ENCODE results near the gene TMEM17. TPM values are rescaled to one million over a fixed set of nuclear protein-coding genes. Genes with fewer than 3 reads are reported as not detected.

TMEM17 gene
- polyA plus RNA-seq, 1 experiment, result 2.5 TPM

DNA sequence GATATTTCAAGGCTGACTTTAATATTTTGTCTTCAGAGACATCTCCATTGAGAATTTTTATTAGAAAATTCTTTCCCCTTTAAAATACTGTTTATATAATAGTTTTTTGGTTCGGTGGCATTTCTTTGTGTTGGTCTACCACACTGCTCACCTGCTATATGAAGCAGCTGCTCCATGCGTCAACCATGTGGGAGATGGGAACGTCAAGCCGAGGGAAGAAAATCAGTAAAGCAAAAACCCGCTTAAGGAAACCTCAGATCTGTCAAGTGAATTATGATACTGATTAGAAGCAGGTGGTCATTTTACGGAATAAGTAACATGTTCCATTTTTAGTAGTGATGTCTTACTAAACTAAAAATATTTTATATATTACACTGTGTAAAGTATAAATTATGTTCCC is 5.6 kb upstream of the TMEM17 start:
- ChIA-PET POLR2A (no interaction called here), CTCF (no interaction called here)
- no peak for DNase-seq (ENCODE audit: low read depth, low spot score)
- Histone ChIP-seq H3K4me3 (ENCODE audit: low read depth, low read length) (no peak overlapping the region), H3K9me3 (ENCODE audit: control insufficient read depth, insufficient read depth, low read length) (no peaks in the 10 kb centered on the region), H3K27me3 (ENCODE audit: control insufficient read depth, insufficient read depth, low read length) (peaks cover 3% of the 10 kb centered on the region), H3K27ac (ENCODE audit: low read depth, low read length) (no peak overlapping the region)
- TF ChIP-seq, protein P1, sequence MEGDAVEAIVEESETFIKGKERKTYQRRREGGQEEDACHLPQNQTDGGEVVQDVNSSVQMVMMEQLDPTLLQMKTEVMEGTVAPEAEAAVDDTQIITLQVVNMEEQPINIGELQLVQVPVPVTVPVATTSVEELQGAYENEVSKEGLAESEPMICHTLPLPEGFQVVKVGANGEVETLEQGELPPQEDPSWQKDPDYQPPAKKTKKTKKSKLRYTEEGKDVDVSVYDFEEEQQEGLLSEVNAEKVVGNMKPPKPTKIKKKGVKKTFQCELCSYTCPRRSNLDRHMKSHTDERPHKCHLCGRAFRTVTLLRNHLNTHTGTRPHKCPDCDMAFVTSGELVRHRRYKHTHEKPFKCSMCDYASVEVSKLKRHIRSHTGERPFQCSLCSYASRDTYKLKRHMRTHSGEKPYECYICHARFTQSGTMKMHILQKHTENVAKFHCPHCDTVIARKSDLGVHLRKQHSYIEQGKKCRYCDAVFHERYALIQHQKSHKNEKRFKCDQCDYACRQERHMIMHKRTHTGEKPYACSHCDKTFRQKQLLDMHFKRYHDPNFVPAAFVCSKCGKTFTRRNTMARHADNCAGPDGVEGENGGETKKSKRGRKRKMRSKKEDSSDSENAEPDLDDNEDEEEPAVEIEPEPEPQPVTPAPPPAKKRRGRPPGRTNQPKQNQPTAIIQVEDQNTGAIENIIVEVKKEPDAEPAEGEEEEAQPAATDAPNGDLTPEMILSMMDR (IDR thresholded peaks at IDR 0.05; ENCODE audit: low read depth, low read length), result no peak

DNA sequence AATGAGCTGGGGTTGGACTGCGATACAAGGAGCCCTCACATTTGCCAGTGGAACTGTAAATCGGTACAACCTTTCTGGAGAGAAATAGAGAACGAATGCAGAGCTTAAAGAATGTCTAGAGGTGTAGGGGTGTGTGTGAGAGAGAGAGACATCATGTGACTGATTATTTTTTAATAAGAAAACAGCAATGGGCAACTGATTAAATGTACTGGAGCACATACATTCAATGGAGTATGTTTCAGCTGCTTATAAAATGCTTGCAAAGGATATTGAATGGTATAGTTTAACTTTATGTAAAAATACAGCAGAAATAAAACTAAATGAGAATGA is 391 bp upstream of the TMEM17 start:
- Histone ChIP-seq H3K27me3 (ENCODE audit: control insufficient read depth, insufficient read depth, low read length) (no peaks in the 10 kb centered on the region), H3K9me3 (ENCODE audit: control insufficient read depth, insufficient read depth, low read length) (no peaks in the 10 kb centered on the region), H3K4me3 (ENCODE audit: low read depth, low read length) (peak overlapping the region; percentile 73), H3K27ac (ENCODE audit: low read depth, low read length) (peak overlapping the region; percentile 65)
- TF ChIP-seq, protein P1 (IDR thresholded peaks at IDR 0.05; ENCODE audit: low read depth, low read length), result no peak
- ChIA-PET POLR2A (interaction anchor here (0.5 to 1.7 kb wide), 8 partner anchors 8 to 251 kb away, joined by 3 to 8 read pairs (median 4); partner anchors contain the start of gene EHBP1), CTCF (interaction anchor here (0.7 to 1.5 kb wide), 5 partner anchors 22 to 269 kb away, joined by 3 to 8 read pairs (median 3); no protein-coding TSS in a partner anchor)
- DNase-seq (ENCODE audit: low read depth, low spot score), result no peak

DNA sequence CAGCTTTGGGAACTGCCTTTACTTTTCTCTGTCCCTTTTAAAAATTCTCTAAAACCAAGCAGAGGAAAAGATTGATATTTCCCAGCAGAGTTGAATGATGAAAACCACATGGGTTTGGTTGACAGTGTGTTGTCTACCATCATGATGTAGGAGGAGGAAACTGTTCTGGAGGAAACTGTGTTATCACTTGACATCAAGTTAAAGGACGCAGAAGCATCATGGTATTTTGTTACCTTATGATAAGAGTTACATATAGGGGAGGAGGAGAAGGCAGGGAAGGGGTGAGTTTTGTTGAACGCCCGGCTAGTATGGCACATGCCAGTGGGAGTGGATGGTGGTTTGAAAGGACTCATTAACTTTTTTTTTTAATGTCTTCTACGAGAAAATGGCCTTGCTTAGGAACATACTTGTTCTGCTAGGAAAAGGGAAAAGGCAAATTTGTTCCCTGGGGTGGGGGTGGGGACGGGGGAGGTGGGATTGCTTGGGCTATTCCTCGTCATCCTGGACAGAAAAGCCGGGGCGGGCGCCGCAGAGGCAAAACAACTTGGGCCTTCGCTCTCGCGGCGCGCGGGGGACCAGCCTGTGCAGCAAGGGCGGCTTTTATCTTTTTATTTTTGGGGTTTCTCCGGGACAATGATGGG is 766 bp downstream of the TMEM17 start:
- Histone ChIP-seq H3K27me3 (ENCODE audit: control insufficient read depth, insufficient read depth, low read length) (no peaks in the 10 kb centered on the region), H3K4me3 (ENCODE audit: low read depth, low read length) (peak overlapping the region; percentile 73), H3K9me3 (ENCODE audit: control insufficient read depth, insufficient read depth, low read length) (no peaks in the 10 kb centered on the region), H3K27ac (ENCODE audit: low read depth, low read length) (peak overlapping the region; percentile 66)
- POLR2A ChIA-PET, result interaction anchor here (0.5 to 1.7 kb wide), 7 partner anchors 23 to 1975 kb away, joined by 3 to 8 read pairs (median 4); partner anchors contain the start of gene EHBP1
- TF ChIP-seq, protein P1 (IDR thresholded peaks at IDR 0.05; ENCODE audit: low read depth, low read length), result no peak
- CTCF ChIA-PET, result interaction anchor here (0.6 to 1.5 kb wide), 4 partner anchors 48 to 1965 kb away, joined by 3 to 8 read pairs (median 3); no protein-coding TSS in a partner anchor
- no peak for DNase-seq (ENCODE audit: low read depth, low spot score)

DNA sequence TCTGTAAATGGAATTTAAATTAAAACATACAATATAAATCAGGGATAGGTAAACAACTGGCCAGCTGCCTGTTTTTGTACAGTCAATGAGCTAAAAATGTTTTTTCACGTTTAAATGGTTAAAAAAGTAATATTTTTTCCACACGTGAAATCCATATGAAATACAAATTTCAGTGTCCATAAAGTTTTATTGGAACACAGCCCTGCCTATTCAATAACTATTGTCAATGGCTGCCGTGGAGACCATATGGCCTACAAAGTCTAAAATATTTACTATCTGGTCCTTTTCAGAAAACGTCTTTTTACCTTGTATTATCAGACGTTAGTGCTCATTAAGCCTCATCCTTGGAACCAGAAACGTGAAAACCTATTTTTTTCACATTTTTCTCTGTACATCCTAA is 1.3 kb downstream of the TMEM17 start:
- Histone ChIP-seq H3K27me3 (ENCODE audit: control insufficient read depth, insufficient read depth, low read length) (no peaks in the 10 kb centered on the region), H3K9me3 (ENCODE audit: control insufficient read depth, insufficient read depth, low read length) (no peaks in the 10 kb centered on the region), H3K4me3 (ENCODE audit: low read depth, low read length) (no peak overlapping the region), H3K27ac (ENCODE audit: low read depth, low read length) (no peak overlapping the region)
- no peak for DNase-seq (ENCODE audit: low read depth, low spot score)
- TF ChIP-seq, protein P1 (IDR thresholded peaks at IDR 0.05; ENCODE audit: low read depth, low read length), result no peak
- CTCF ChIA-PET, result interaction anchor here (0.7 kb wide), 1 partner anchor 304 kb away, joined by 3 read pairs; no protein-coding TSS in a partner anchor
- POLR2A ChIA-PET, result no interaction called here

DNA sequence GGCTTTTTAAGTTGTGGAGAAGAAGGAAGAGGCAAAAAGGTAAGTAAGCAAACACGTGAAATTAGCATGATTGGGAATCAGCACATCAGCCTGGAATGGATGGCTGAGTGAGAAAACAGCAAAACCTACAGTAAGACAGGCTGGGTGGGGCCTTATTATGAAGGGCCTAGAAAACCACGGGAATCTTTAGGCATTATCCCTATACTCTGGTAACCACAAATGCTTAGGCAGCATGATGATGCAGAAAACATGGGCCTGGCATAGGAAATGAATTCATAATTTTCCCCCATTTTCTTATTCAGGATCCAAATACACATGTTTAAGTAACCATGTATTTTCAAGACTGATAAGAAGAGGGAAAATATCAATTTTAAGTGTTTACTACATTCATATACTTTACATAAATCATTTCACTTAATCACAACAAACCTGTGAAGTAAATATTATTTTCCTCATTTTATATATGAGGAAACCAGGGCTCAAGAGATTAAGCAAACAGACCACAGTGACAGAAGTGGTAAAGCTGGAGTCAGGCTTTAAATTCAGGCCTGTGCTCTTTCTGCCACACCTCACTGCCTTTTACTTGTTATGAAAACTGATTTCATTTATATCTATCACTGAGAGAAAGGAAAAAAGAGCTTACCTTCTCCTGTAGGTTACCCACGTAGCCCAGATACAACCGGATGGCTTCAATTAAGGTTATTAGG is 4.0 kb downstream of the TMEM17 start:
- Histone ChIP-seq H3K27ac (ENCODE audit: low read depth, low read length) (peak overlapping the region; percentile 11), H3K27me3 (ENCODE audit: control insufficient read depth, insufficient read depth, low read length) (no peaks in the 10 kb centered on the region), H3K4me3 (ENCODE audit: low read depth, low read length) (no peak overlapping the region), H3K9me3 (ENCODE audit: control insufficient read depth, insufficient read depth, low read length) (no peaks in the 10 kb centered on the region)
- peak; percentile 15 for DNase-seq (ENCODE audit: low read depth, low spot score)
- CTCF ChIA-PET, result no interaction called here
- POLR2A ChIA-PET, result no interaction called here
- TF ChIP-seq, protein P1 (IDR thresholded peaks at IDR 0.05; ENCODE audit: low read depth, low read length), result no peak
